HEK293 (cell line): Measurements from ENCODE around the gene ZMYM5.

Experiments used
- OVOL3 ChIP-seq: fragments of 450-650 bp; formaldehyde crosslinking; IDR thresholded peaks from 2 replicates; pipeline ENCODE4 v1.5.1; 2016; ENCODE audit warnings: missing biosample characterization, missing genetic modification characterization
- SP2 ChIP-seq: fragments of 450-650 bp; formaldehyde crosslinking; IDR thresholded peaks from 2 replicates; pipeline ENCODE4 v1.5.1; 2016; ENCODE audit warnings: missing biosample characterization, missing genetic modification characterization
- ZBTB8A ChIP-seq: fragments of 450-650 bp; formaldehyde crosslinking; IDR thresholded peaks from 2 replicates; pipeline ENCODE4 v1.5.1; 2016; ENCODE audit warnings: missing biosample characterization, missing genetic modification characterization
- ZFHX2 ChIP-seq: fragments of 450-650 bp; formaldehyde crosslinking; conservative IDR thresholded peaks from 2 replicates; pipeline ENCODE4 v1.5.1; 2016; ENCODE audit warnings: missing biosample characterization, missing genetic modification characterization
- ZIC2 ChIP-seq: fragments of 450-650 bp; formaldehyde crosslinking; IDR thresholded peaks from 2 replicates; pipeline ENCODE4 v1.5.1; 2016; ENCODE audit warnings: missing biosample characterization, missing genetic modification characterization
- ZNF132 ChIP-seq: fragments of 450-650 bp; formaldehyde crosslinking; IDR thresholded peaks from 2 replicates; pipeline ENCODE4 v1.5.1; 2017; ENCODE audit warnings: missing biosample characterization, missing genetic modification characterization, borderline replicate concordance
- ZNF18 ChIP-seq: fragments of 450-650 bp; formaldehyde crosslinking; IDR thresholded peaks from 2 replicates; pipeline ENCODE4 v1.5.1; 2016; ENCODE audit warnings: missing biosample characterization, missing genetic modification characterization
- ZNF280C ChIP-seq: fragments of 450-650 bp; formaldehyde crosslinking; IDR thresholded peaks from 2 replicates; pipeline ENCODE4 v1.5.1; 2016; ENCODE audit warnings: missing biosample characterization, missing genetic modification characterization
- ZNF335 ChIP-seq: fragments of 450-650 bp; formaldehyde crosslinking; conservative IDR thresholded peaks from 2 replicates; pipeline ENCODE4 v1.5.1; 2016; ENCODE audit warnings: missing biosample characterization, missing genetic modification characterization
- ZNF394 ChIP-seq: fragments of 450-650 bp; formaldehyde crosslinking; IDR thresholded peaks from 2 replicates; pipeline ENCODE4 v1.5.1; 2016; ENCODE audit warnings: missing biosample characterization, missing genetic modification characterization, mild to moderate bottlenecking, moderate library complexity, borderline replicate concordance
- ZNF600 ChIP-seq: fragments of 450-650 bp; formaldehyde crosslinking; IDR thresholded peaks from 2 replicates; pipeline ENCODE4 v1.5.1; 2016; ENCODE audit warnings: missing biosample characterization, missing genetic modification characterization
- ZNF692 ChIP-seq: fragments of 450-650 bp; formaldehyde crosslinking; IDR thresholded peaks from 2 replicates; pipeline ENCODE4 v1.5.1; 2016; ENCODE audit warnings: missing biosample characterization, missing genetic modification characterization
- ZNF791 ChIP-seq: fragments of 450-650 bp; formaldehyde crosslinking; IDR thresholded peaks from 2 replicates; pipeline ENCODE4 v1.5.1; 2016; ENCODE audit warnings: missing biosample characterization, missing genetic modification characterization
- TF ChIP-seq, protein P1 (sequence below): fragments of 450-650 bp; formaldehyde crosslinking; IDR thresholded peaks from 2 replicates; pipeline ENCODE4 v1.5.1; 2016; ENCODE audit warnings: missing biosample characterization, missing genetic modification characterization, borderline replicate concordance

ZMYM5 gene

DNA sequence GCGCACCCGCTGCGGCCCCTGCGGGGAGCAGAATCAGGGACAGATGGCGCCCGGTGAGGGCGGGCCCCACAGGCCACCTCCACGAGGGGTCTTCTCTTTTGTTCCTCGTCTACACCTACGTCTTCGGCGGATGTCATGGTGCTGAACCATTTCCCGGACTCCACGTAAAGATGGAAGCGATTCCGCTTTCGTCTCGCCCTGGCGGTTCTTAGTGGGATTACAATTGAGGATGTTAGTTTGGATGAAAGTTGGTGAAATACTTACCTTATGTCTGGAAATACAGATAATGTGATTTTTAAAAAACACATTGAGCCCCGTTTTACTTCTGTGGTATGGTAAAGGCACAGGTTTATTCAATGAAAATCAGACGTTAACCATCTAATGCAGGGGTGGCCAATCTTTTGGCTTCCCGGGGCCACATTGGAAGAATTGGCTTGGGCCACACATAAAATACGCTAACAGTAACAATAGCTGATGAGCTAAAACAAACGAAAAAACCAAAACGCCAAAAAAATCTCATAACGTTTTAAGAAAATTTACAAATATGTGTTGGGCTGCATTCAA, 1.4 kb upstream of the ZMYM5 start (continued):
- TF ChIP-seq SP2 (tag by site-specific recombination) (peak; percentile 32; the same call in 1 of the 2 replicates), ZBTB8A (peak; percentile 49; the same call in 1 of the 2 replicates), ZNF280C (tag by site-specific recombination) (no peak), ZNF791 (tag by site-specific recombination) (no peak), ZNF132 (tag by site-specific recombination) (no peak), ZNF335 (tag by site-specific recombination) (peak; percentile 59), ZNF692 (tag by site-specific recombination) (peak; percentile 65; the same call in 1 of the 2 replicates), ZIC2 (tag by site-specific recombination) (peak; percentile 71), ZNF394 (tag by site-specific recombination) (0 out of 2 replicates have a peak, but pooled peaks have one; percentile 4), ZNF600 (tag by site-specific recombination) (peak; percentile 36; the same call in 1 of the 2 replicates), ZFHX2 (tag by site-specific recombination) (0 out of 2 replicates have a peak, but pooled peaks have one; percentile 36), ZNF18 (tag by site-specific recombination) (no peak), OVOL3 (tag by site-specific recombination) (no peak)
- TF ChIP-seq, protein P1, sequence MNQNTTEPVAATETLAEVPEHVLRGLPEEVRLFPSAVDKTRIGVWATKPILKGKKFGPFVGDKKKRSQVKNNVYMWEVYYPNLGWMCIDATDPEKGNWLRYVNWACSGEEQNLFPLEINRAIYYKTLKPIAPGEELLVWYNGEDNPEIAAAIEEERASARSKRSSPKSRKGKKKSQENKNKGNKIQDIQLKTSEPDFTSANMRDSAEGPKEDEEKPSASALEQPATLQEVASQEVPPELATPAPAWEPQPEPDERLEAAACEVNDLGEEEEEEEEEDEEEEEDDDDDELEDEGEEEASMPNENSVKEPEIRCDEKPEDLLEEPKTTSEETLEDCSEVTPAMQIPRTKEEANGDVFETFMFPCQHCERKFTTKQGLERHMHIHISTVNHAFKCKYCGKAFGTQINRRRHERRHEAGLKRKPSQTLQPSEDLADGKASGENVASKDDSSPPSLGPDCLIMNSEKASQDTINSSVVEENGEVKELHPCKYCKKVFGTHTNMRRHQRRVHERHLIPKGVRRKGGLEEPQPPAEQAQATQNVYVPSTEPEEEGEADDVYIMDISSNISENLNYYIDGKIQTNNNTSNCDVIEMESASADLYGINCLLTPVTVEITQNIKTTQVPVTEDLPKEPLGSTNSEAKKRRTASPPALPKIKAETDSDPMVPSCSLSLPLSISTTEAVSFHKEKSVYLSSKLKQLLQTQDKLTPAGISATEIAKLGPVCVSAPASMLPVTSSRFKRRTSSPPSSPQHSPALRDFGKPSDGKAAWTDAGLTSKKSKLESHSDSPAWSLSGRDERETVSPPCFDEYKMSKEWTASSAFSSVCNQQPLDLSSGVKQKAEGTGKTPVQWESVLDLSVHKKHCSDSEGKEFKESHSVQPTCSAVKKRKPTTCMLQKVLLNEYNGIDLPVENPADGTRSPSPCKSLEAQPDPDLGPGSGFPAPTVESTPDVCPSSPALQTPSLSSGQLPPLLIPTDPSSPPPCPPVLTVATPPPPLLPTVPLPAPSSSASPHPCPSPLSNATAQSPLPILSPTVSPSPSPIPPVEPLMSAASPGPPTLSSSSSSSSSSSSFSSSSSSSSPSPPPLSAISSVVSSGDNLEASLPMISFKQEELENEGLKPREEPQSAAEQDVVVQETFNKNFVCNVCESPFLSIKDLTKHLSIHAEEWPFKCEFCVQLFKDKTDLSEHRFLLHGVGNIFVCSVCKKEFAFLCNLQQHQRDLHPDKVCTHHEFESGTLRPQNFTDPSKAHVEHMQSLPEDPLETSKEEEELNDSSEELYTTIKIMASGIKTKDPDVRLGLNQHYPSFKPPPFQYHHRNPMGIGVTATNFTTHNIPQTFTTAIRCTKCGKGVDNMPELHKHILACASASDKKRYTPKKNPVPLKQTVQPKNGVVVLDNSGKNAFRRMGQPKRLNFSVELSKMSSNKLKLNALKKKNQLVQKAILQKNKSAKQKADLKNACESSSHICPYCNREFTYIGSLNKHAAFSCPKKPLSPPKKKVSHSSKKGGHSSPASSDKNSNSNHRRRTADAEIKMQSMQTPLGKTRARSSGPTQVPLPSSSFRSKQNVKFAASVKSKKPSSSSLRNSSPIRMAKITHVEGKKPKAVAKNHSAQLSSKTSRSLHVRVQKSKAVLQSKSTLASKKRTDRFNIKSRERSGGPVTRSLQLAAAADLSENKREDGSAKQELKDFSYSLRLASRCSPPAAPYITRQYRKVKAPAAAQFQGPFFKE, result no peak
